HUES6 (cell line): Measurements from ENCODE around the gene NUBPL.

Experiments
- H3K27ac ChIP-seq: 2 replicates; pipeline ENCODE4 v1.7.0; 2013; ENCODE audit warnings: low read depth, mild to moderate bottlenecking, low read length, inconsistent platforms
- H3K27me3 ChIP-seq: 2 replicates; pipeline ENCODE4 v1.6.1; 2013; ENCODE audit warnings: low read length; ENCODE audit not compliant: control insufficient read depth, insufficient read depth
- H3K36me3 ChIP-seq: 2 replicates; pipeline ENCODE4 v1.6.1; 2013; ENCODE audit warnings: low read length; ENCODE audit not compliant: control insufficient read depth, insufficient read depth
- H3K4me1 ChIP-seq: 2 replicates; pipeline ENCODE4 v1.6.1; 2013; ENCODE audit warnings: low read length; ENCODE audit not compliant: control insufficient read depth, insufficient read depth
- H3K4me3 ChIP-seq: 2 replicates; pipeline ENCODE4 v1.5.1; 2013; ENCODE audit warnings: low read depth, low read length
- H3K9ac ChIP-seq: one replicate; pipeline ENCODE4 v1.6.1; 2013; ENCODE audit warnings: mild to moderate bottlenecking, low read length
- H3K9me3 ChIP-seq: 2 replicates; pipeline ENCODE4 v1.6.1; 2013; ENCODE audit warnings: low read depth, low read length; ENCODE audit not compliant: control insufficient read depth, insufficient read depth

The NUBPL gene

DNA sequence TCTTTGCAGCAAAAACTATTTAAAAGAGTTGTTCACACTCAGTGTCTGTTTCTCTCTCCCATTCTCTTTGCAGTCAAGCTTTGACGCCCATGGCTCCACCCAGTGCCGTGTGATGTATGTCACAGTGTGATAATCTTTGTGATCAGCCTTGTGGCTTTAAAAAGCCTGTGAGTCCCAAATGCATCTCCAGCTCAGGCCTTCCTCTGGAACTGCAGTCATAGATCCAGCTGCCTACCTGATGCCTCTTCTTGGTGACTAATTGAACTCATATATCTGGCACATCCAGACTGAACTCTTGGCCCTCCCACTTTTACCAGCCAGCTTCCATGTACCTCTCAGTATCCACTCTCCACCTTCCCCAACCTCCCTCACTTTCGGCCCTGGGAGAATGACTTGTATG, 333.1 kb downstream of the NUBPL start:
- H3K4me3 ChIP-seq, result no peak overlapping the region
- H3K4me1 ChIP-seq, result peaks cover 19% of the 10 kb centered on the region
- no peaks in the 10 kb centered on the region for H3K36me3 ChIP-seq
- H3K9me3 ChIP-seq, result no peaks in the 10 kb centered on the region
- no peak overlapping the region for H3K9ac ChIP-seq
- H3K27ac ChIP-seq, result no peak overlapping the region
- H3K27me3 ChIP-seq, result no peaks in the 10 kb centered on the region

DNA sequence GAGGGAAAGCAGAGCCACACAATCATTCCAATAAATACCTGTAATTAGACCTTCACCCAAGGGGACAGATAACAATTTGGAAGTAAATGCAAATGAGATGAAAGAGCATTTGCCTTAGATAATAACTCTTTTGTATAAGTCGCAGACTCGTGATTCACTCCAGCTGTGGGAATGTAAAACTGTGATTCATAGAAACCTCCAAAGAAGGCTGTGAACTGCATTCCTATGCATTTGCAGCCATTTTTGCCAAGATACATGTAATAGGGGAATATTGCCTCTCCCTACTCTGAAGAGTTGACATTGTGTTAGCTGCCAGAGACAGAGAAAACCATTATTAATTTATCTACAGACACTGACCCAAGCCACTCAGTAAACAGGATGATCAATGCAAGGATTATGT, 334.0 kb downstream of the NUBPL start:
- peaks cover 19% of the 10 kb centered on the region for H3K4me1 ChIP-seq
- H3K36me3 ChIP-seq, result no peaks in the 10 kb centered on the region
- no peaks in the 10 kb centered on the region for H3K9me3 ChIP-seq
- H3K27me3 ChIP-seq, result no peaks in the 10 kb centered on the region
- no peak overlapping the region for H3K4me3 ChIP-seq
- no peak overlapping the region for H3K27ac ChIP-seq
- no peak overlapping the region for H3K9ac ChIP-seq

DNA sequence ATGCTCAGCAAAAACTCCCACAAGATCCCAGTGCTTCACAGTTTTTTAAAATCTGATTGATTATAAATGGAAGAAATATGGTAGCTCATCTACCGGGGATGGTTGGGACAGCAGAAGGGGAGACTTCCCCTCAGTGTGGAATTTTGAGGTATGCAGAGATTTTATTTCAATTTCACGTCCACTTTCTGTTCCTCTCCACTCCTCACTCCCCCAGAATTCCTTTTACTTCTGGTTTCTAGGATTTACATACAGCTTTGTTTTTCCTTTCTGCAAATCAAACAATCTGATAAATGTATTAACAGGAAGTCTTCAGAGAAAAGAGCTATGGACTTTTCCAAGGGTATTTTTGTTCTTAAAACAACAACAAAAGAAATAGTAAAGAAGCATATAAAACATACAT, 334.4 kb downstream of the NUBPL start:
- Histone ChIP-seq H3K4me1 (peaks cover 19% of the 10 kb centered on the region), H3K4me3 (no peak overlapping the region), H3K9me3 (no peaks in the 10 kb centered on the region), H3K36me3 (no peaks in the 10 kb centered on the region), H3K27me3 (no peaks in the 10 kb centered on the region), H3K9ac (no peak overlapping the region), H3K27ac (no peak overlapping the region)

DNA sequence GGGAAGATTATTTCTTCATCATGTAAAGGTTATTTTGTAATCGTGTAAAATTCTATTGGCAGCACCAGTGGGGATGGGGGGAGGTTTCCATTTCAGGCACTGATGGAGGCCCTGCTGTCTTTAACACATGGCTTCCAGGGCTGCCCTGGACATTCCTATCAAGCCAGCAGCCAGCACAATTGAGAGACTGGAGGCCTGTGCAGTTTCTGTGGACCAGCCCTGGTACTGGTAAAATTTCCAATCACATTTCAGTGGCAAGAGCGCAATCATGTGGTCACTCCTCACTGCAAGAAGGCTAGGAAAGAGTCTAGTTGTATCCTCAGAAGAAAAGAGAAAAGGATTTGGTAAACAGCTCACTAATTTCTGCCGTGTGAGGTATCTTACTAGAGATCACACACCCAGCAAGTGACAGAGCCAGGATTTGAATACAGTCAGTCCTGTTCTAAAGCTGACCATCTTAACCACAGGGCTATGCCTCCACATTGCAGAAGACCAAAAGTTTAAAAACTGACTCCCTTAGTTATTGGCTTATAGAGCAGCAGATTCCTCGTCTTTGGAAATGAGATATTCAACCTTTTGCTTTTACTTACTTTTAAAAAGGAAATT, 336.5 kb downstream of the NUBPL start:
- Histone ChIP-seq H3K27ac (no peak overlapping the region), H3K36me3 (no peaks in the 10 kb centered on the region), H3K9ac (no peak overlapping the region), H3K27me3 (no peaks in the 10 kb centered on the region), H3K9me3 (no peaks in the 10 kb centered on the region), H3K4me1 (peaks cover 24% of the 10 kb centered on the region), H3K4me3 (no peak overlapping the region)

DNA sequence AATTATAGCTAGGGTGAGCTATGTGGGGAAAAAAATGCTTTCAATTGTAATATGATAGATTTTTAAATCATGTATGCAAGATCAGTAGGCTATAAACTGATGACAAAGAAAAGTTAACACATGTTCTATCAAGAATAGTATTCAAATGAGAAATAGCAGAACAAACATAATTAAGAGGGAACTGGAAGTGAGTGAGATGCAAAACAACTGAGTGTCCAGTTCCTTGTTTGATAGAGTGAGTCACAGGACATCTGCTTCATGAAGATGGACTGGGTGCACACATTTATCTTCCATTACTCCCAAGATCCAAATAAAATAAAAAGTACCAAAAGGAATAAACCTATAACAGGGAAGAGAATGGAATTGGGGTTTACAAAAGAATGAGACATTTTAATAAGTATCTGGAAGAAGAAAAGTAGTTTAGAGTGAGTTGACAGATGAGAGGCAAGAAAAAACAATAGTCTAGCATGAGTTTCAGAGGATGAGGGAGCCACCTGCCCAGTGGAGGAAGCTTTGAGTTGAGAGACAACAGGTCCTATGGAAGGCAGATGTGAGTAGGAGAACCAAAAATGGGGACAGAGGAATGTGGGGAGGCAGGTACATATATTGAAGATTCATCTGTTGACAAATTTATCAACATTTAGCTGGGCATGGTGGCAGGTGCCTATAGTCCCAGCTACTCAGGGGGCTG, 337.8 kb downstream of the NUBPL start:
- no peak overlapping the region for H3K9ac ChIP-seq
- H3K36me3 ChIP-seq, result no peaks in the 10 kb centered on the region
- peaks cover 17% of the 10 kb centered on the region for H3K4me1 ChIP-seq
- H3K27me3 ChIP-seq, result no peaks in the 10 kb centered on the region
- no peak overlapping the region for H3K4me3 ChIP-seq
- no peak overlapping the region for H3K27ac ChIP-seq
- no peaks in the 10 kb centered on the region for H3K9me3 ChIP-seq

DNA sequence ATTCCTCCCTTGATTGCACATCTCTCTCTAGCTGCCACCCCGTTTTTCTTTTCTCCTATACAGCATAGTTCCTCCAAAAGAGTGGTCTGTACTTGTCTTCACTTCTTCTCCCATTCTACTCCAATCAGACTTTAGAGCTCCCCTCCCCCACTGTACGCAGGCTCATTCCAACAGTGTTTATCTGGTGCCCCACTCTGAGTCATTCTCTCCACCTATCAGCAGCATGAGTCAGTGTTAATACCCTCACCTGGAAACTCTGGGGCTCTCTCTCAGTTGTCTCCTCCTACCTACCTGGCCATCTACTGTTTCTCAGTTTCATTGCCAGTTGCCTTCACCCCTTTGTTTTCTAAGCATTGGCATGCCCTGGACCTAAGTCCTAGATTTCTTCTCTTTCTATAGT, 340.8 kb downstream of the NUBPL start:
- no peaks in the 10 kb centered on the region for H3K9me3 ChIP-seq
- H3K4me3 ChIP-seq, result no peak overlapping the region
- no peak overlapping the region for H3K9ac ChIP-seq
- H3K36me3 ChIP-seq, result no peaks in the 10 kb centered on the region
- peaks cover 8% of the 10 kb centered on the region; the same call in 1 of the 2 replicates for H3K4me1 ChIP-seq
- no peaks in the 10 kb centered on the region for H3K27me3 ChIP-seq
- no peak overlapping the region for H3K27ac ChIP-seq

DNA sequence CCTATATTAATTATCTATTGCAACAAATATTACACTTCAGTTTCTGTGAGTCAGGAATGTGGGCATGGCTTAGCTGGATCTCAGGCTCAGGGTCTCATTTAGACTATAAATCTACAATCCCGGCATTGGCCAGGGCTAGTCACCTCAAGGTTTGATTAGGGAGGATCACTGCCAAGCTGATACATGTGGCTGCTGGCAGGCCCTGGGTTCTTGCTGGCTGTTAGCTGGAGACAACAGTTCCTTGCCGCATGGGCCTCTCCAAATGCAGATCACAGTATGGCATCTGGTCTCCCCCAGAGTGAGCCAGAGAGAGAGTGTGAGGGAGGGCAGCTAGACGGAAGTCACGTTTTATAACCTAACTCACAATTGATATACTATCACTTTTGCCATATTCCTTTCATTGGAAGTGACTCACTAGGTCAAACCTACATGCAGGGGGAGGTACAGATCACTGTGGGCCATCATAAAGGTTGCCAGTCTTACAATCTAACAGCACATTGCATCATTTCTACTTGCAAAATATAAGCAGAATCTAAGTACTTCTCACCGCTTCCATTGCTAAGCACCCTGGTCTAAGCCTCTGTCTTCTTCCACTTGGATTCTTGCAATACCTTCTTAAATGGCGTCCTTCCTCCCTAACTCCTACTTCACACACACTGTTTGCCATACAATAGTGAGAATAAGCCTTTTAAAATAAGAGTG, 341.9 kb downstream of the NUBPL start:
- Histone ChIP-seq H3K9me3 (no peaks in the 10 kb centered on the region), H3K9ac (no peak overlapping the region), H3K27ac (no peak overlapping the region), H3K4me3 (no peak overlapping the region), H3K36me3 (no peaks in the 10 kb centered on the region), H3K4me1 (peaks cover 5% of the 10 kb centered on the region; the same call in 1 of the 2 replicates), H3K27me3 (no peaks in the 10 kb centered on the region)

DNA sequence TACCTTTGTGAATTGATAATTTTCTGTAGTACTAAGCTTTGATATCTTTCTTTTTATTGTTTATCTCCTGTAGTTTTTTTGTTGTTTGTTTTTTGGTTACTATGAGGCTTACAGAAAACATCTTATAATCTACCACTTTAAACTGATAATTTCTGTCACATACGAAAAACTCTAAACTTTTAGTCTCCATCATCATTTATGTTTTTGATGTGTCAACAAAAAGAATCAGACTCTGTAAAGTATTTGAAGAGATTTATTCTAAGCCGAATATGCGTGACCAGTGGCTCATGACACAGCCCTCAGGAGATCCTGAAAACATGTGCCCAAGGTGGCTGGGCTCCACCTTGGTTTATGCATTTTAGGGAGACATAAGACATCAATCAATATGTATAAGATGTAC, 348.8 kb downstream of the NUBPL start:
- peaks cover 9% of the 10 kb centered on the region; the same call in 1 of the 2 replicates for H3K9me3 ChIP-seq
- no peak overlapping the region for H3K27ac ChIP-seq
- H3K4me1 ChIP-seq, result no peaks in the 10 kb centered on the region
- H3K27me3 ChIP-seq, result no peaks in the 10 kb centered on the region
- H3K9ac ChIP-seq, result no peak overlapping the region
- no peak overlapping the region for H3K4me3 ChIP-seq
- no peaks in the 10 kb centered on the region for H3K36me3 ChIP-seq
